SK-N-SH (cell line): ENCODE results near the gene KRTAP12-4. TPM values are rescaled to one million over a fixed set of nuclear protein-coding genes. Genes with fewer than 3 reads are reported as not detected.

Experiments
- CTCF ChIA-PET: fragments of 300-600, 350-600 bp; formaldehyde crosslinking; extraction: SDS; loops from one replicate; lab custom pipeline; 2021; lab: Yijun Ruan, JAX
- POLR2A ChIA-PET: fragments of 350-600 bp; sonication (Branson Sonifier 250); formaldehyde crosslinking; extraction: SDS; loops from one replicate; lab custom pipeline; 2020; ENCODE audit warnings: antibody characterized with exemption, inconsistent platforms; lab: Yijun Ruan, JAX
- DNase-seq: peaks from one replicate; pipeline ENCODE4 v3.0.0; 2012
- H2AFZ ChIP-seq: fragments of 200-600 bp; sonication (generic); 2 replicates; pipeline ENCODE4 v1.8.1; 2016; ENCODE audit warnings: antibody characterized with exemption, mild to moderate bottlenecking, low read depth
- H3F3A ChIP-seq: fragments of 200-600 bp; sonication (generic); replicated peaks from 2 replicates; pipeline ENCODE3; 2016; ENCODE audit warnings: antibody characterized with exemption, mild to moderate bottlenecking; ENCODE audit not compliant: insufficient read depth
- H3K27ac ChIP-seq, 2 experiments: fragments of 200-500 bp in 1 of 2; fragments of 200-600 bp in 1 of 2; sonication (Bioruptor generic) in 1 of 2; sonication (generic), shearing (Covaris generic) in 1 of 2; 2 replicates each; pipeline versions ENCODE4 v1.5.1 to v1.6.1; 2014 to 2016; ENCODE audit warnings: low read depth in 2 of 2, inconsistent platforms in 1 of 2, low read length in 1 of 2, mild to moderate bottlenecking in 1 of 2, mixed read lengths in 1 of 2
- H3K27me3 ChIP-seq: fragments of 200-600 bp; sonication (generic), shearing (Covaris generic); 2 replicates; pipeline ENCODE4 v1.6.1; 2016; ENCODE audit warnings: mixed run types; ENCODE audit not compliant: insufficient read depth
- H3K36me3 ChIP-seq, 2 experiments: fragments of 200-500 bp in 1 of 2; fragments of 200-600 bp in 1 of 2; sonication (Bioruptor generic) in 1 of 2; sonication (generic) in 1 of 2; replicated peaks in 1 of 2; 2 replicates each; pipeline versions ENCODE3 to v1.5.1; 2014 to 2016; ENCODE audit warnings: low read length in 1 of 2, mild to moderate bottlenecking in 1 of 2; ENCODE audit not compliant: insufficient read depth in 2 of 2, control insufficient read depth in 1 of 2
- H3K4me1 ChIP-seq, 2 experiments: fragments of 200-500 bp in 1 of 2; fragments of 200-600 bp in 1 of 2; sonication (Bioruptor generic) in 1 of 2; sonication (generic), shearing (Covaris generic) in 1 of 2; 2 replicates each; pipeline versions ENCODE4 v1.5.1 to v1.6.1; 2014 to 2016; ENCODE audit warnings: low read depth in 1 of 2, low read length in 1 of 2, mixed run types in 1 of 2; ENCODE audit not compliant: insufficient read depth in 2 of 2, control insufficient read depth in 1 of 2
- H3K4me2 ChIP-seq: fragments of 200-600 bp; sonication (generic), shearing (Covaris generic); 2 replicates; pipeline ENCODE4 v1.6.1; 2017; ENCODE audit warnings: mixed run types
- H3K4me3 ChIP-seq, 2 experiments: fragments of 200-500 bp in 1 of 2; fragments of 200-600 bp in 1 of 2; sonication (Bioruptor generic) in 1 of 2; sonication (generic), shearing (Covaris generic) in 1 of 2; 2 replicates each; pipeline versions ENCODE4 v1.5.1 to v1.8.1; 2014 to 2016; ENCODE audit warnings: low read depth in 2 of 2, inconsistent platforms in 1 of 2, low read length in 1 of 2, mild to moderate bottlenecking in 1 of 2, mixed read lengths in 1 of 2, moderate library complexity in 1 of 2
- H3K79me2 ChIP-seq: fragments of 200-600 bp; sonication (generic); 2 replicates; pipeline ENCODE4 v1.8.1; 2017; ENCODE audit warnings: mild to moderate bottlenecking; ENCODE audit not compliant: insufficient read depth
- H3K9ac ChIP-seq: fragments of 200-600 bp; sonication (generic); 2 replicates; pipeline ENCODE4 v1.6.1; 2017; ENCODE audit warnings: mixed run types
- H3K9me2 ChIP-seq: fragments of 200-600 bp; sonication (generic); 2 replicates; pipeline ENCODE4 v1.6.1; 2017; ENCODE audit warnings: mixed run types
- H3K9me3 ChIP-seq: fragments of 200-600 bp; sonication (generic); 2 replicates; pipeline ENCODE4 v1.6.1; 2017; ENCODE audit warnings: mixed run types, mild to moderate bottlenecking, moderate library complexity
- H4K20me1 ChIP-seq: fragments of 200-600 bp; sonication (generic); 2 replicates; pipeline ENCODE4 v1.6.1; 2017; ENCODE audit warnings: mild to moderate bottlenecking, mixed run types; ENCODE audit not compliant: insufficient read depth
- CHD2 ChIP-seq: fragments of 150-350 bp; IDR thresholded peaks from 2 replicates; pipeline ENCODE4 v1.6.1; 2018; ENCODE audit warnings: low read length; ENCODE audit not compliant: partially characterized antibody
- ELF1 ChIP-seq: IDR thresholded peaks from 2 replicates; pipeline ENCODE4 v1.4.0; 2012
- FOSL2 ChIP-seq: IDR thresholded peaks from 2 replicates; pipeline ENCODE4 v1.4.0; 2012; ENCODE audit warnings: low read depth, mild to moderate bottlenecking, moderate library complexity, borderline replicate concordance
- FOXJ3 ChIP-seq: sonication (generic); formaldehyde crosslinking; IDR thresholded peaks from 2 replicates; pipeline ENCODE4 v1.5.1; 2020; ENCODE audit warnings: mild to moderate bottlenecking, missing genetic modification reagents
- FOXM1 ChIP-seq: IDR thresholded peaks from 2 replicates; pipeline ENCODE4 v1.4.0; 2012; ENCODE audit warnings: low read depth, mild to moderate bottlenecking
- GATA2 ChIP-seq: sonication (generic); formaldehyde crosslinking; IDR thresholded peaks from 2 replicates; pipeline ENCODE4 v1.5.0; 2020; ENCODE audit warnings: mild to moderate bottlenecking, missing genetic modification reagents
- MEF2A ChIP-seq: IDR thresholded peaks from 2 replicates; pipeline ENCODE4 v1.4.0; 2012; ENCODE audit warnings: low read depth, borderline replicate concordance
- MXI1 ChIP-seq: IDR thresholded peaks from 2 replicates; pipeline ENCODE4 v1.6.1; 2012; ENCODE audit warnings: mild to moderate bottlenecking, low read depth, low read length, improper control_type of control experiment
- NFIC ChIP-seq: IDR thresholded peaks from 2 replicates; pipeline ENCODE4 v1.4.0; 2012; ENCODE audit warnings: borderline replicate concordance
- NRF1 ChIP-seq: IDR thresholded peaks from 2 replicates; pipeline ENCODE4 v1.6.1; 2012; ENCODE audit warnings: low read depth, mild to moderate bottlenecking, low read length
- POLR2AphosphoS5 ChIP-seq: IDR thresholded peaks from 2 replicates; pipeline ENCODE4 v1.6.1; 2012; ENCODE audit warnings: low read depth, low read length
- RAD21 ChIP-seq: IDR thresholded peaks from 2 replicates; pipeline ENCODE4 v1.6.1; 2012; ENCODE audit warnings: mild to moderate bottlenecking, low read length
- RCOR1 ChIP-seq: fragments of 150-350 bp; IDR thresholded peaks from 2 replicates; pipeline ENCODE4 v1.6.1; 2017; ENCODE audit warnings: antibody characterized with exemption, low read length
- RXRA ChIP-seq: IDR thresholded peaks from 2 replicates; pipeline ENCODE4 v1.4.0; 2012; ENCODE audit warnings: low read depth, mild to moderate bottlenecking, borderline replicate concordance
- SIN3A ChIP-seq: IDR thresholded peaks from 2 replicates; pipeline ENCODE4 v1.6.1; 2012; ENCODE audit warnings: low read depth, mild to moderate bottlenecking, low read length, moderate library complexity, borderline replicate concordance
- SMC3 ChIP-seq: IDR thresholded peaks from 2 replicates; pipeline ENCODE4 v1.6.1; 2012; ENCODE audit warnings: low read depth, low read length, improper control_type of control experiment
- TCF12 ChIP-seq: IDR thresholded peaks from 2 replicates; pipeline ENCODE4 v1.4.0; 2012
- TEAD4 ChIP-seq: IDR thresholded peaks from 2 replicates; pipeline ENCODE4 v1.4.0; 2012; ENCODE audit warnings: mild to moderate bottlenecking, borderline replicate concordance; ENCODE audit not compliant: insufficient read depth
- WGBS: methylation state at CpG from one replicate; pipeline ENCODE4 v1.1.6; 2017; ENCODE audit warnings: low lambda C conversion rate; 5-methylcytosine and 5-hydroxymethylcytosine counted together
- polyA plus RNA-seq, 3 experiments: library from polyadenylated mRNA; depleted of rRNA; stranded (reverse); fragments of >200 nt; gene quantifications; 2 replicates each; pipeline ENCODE4 v1.2.3, GENCODE V29; 2012
- TF ChIP-seq, protein P1 (sequence below): fragments of 200-600 bp; sonication (generic); IDR thresholded peaks from 2 replicates; pipeline ENCODE4 v1.6.1; 2017; ENCODE audit warnings: antibody characterized with exemption, mild to moderate bottlenecking, moderate library complexity
- TF ChIP-seq, protein P2 (sequence below): fragments of 150-350 bp; IDR thresholded peaks from 2 replicates; pipeline ENCODE4 v1.6.1; 2017; ENCODE audit warnings: antibody characterized with exemption, low read length, low read depth, borderline replicate concordance
- TF ChIP-seq, protein P3 (sequence below): IDR thresholded peaks from 2 replicates; pipeline ENCODE4; 2012

Gene KRTAP12-4
- polyA plus RNA-seq, 1 of the 3 experiments (the other 2 are of a cell fraction): not detected

DNA sequence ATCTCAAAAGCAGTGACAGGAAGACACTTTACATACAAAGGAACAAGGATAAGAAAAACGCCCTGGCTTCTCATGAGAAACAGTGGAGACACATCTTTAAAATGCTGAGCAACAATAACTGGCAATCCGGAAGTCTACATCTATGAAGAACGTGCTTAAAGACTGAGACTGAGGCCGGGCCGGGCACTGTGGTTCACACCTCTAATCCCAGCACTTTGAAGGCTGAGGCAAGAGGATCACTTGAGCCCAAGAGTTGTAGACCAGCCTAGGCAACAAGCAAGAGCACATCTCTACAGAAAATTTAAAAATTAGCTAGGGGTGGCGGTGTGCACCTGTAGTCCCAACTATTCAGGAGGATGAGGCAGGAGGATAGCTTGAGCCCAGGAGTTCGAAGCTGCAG lies 29.6 kb upstream of the KRTAP12-4 start:
- H3K27ac ChIP-seq: no peak overlapping the region
- peaks cover 44% of the 10 kb centered on the region for H3K27me3 ChIP-seq
- ChIA-PET POLR2A (no interaction called here), CTCF (interaction anchor here (0.5 kb wide), 1 partner anchor 9 kb away, joined by 3 read pairs; no protein-coding TSS in a partner anchor)
- H3K4me2 ChIP-seq: no peak overlapping the region
- no peaks in the 10 kb centered on the region for H3K9me2 ChIP-seq
- DNase-seq: no peak
- H3K79me2 ChIP-seq: no peaks in the 10 kb centered on the region
- no peak overlapping the region for H3K9ac ChIP-seq
- no peaks in the 10 kb centered on the region for H3K9me3 ChIP-seq
- H3K4me3 ChIP-seq: no peak overlapping the region
- H4K20me1 ChIP-seq: no peaks in the 10 kb centered on the region
- H3K36me3 ChIP-seq: no peaks in the 10 kb centered on the region
- no peak for TF ChIP-seq CHD2
- no peak for TF ChIP-seq NFIC
- TF ChIP-seq GATA2 (CRISPR knock-in tag): no peak
- no peak for TF ChIP-seq FOXJ3 (CRISPR knock-in tag)
- no peak for TF ChIP-seq NRF1
- no peak for TF ChIP-seq MEF2A
- TF ChIP-seq RAD21: no peak
- TF ChIP-seq RCOR1: no peak
- TF ChIP-seq, protein P1, sequence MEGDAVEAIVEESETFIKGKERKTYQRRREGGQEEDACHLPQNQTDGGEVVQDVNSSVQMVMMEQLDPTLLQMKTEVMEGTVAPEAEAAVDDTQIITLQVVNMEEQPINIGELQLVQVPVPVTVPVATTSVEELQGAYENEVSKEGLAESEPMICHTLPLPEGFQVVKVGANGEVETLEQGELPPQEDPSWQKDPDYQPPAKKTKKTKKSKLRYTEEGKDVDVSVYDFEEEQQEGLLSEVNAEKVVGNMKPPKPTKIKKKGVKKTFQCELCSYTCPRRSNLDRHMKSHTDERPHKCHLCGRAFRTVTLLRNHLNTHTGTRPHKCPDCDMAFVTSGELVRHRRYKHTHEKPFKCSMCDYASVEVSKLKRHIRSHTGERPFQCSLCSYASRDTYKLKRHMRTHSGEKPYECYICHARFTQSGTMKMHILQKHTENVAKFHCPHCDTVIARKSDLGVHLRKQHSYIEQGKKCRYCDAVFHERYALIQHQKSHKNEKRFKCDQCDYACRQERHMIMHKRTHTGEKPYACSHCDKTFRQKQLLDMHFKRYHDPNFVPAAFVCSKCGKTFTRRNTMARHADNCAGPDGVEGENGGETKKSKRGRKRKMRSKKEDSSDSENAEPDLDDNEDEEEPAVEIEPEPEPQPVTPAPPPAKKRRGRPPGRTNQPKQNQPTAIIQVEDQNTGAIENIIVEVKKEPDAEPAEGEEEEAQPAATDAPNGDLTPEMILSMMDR: no peak
- no peak for TF ChIP-seq SMC3
- WGBS: 10% methylated on average over 6 of the region's 7 CpGs
- H3F3A ChIP-seq: no peaks in the 10 kb centered on the region
- no peak overlapping the region for H2AFZ ChIP-seq
- no peaks in the 10 kb centered on the region for H3K4me1 ChIP-seq

DNA sequence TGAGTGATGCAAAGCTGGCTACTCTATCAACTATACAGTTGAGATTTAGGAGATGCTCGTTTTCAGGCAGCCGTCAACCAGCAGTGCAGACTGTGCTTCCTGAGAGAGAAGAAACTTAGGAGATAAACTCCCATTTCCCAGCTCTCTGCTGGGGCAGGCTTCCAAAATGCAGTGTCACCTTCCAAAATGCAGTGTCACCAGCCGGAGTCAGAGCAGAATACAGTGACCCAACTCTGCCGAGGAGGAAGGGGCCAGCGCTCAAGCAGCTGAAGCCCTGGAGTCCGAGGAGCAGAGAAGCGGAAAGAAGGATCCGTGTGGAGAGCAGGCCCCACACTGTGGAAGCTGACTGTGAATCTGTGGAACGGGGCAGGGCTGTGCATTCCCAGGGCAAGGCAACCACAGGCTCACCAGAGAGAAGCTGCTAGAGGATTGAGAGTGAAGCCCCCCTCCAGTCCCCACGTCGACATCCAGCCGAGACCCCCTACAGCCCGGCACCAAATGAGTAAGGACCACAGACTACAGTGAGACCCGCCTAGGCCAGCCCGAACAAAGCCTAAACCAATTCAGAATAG lies 28.2 kb upstream of the KRTAP12-4 start:
- no peak for DNase-seq
- Histone ChIP-seq H3K27ac (no peak overlapping the region), H3K4me3 (no peak overlapping the region), H4K20me1 (no peaks in the 10 kb centered on the region), H3K27me3 (peaks cover 38% of the 10 kb centered on the region), H3K9me2 (no peaks in the 10 kb centered on the region), H3K9me3 (no peaks in the 10 kb centered on the region), H2AFZ (no peak overlapping the region), H3K36me3 (no peaks in the 10 kb centered on the region), H3K4me1 (no peaks in the 10 kb centered on the region), H3F3A (no peaks in the 10 kb centered on the region), H3K4me2 (no peak overlapping the region), H3K9ac (no peak overlapping the region), H3K79me2 (no peaks in the 10 kb centered on the region)
- 8% methylated on average over 15 of the region's 15 CpGs for WGBS
- no peak for TF ChIP-seq CHD2
- TF ChIP-seq NFIC: no peak
- TF ChIP-seq FOXJ3 (CRISPR knock-in tag): no peak
- TF ChIP-seq SIN3A: no peak
- TF ChIP-seq MXI1: no peak
- TF ChIP-seq FOXM1: no peak
- TF ChIP-seq, protein P2, sequence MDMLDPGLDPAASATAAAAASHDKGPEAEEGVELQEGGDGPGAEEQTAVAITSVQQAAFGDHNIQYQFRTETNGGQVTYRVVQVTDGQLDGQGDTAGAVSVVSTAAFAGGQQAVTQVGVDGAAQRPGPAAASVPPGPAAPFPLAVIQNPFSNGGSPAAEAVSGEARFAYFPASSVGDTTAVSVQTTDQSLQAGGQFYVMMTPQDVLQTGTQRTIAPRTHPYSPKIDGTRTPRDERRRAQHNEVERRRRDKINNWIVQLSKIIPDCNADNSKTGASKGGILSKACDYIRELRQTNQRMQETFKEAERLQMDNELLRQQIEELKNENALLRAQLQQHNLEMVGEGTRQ: no peak
- no peak for TF ChIP-seq RAD21
- no peak for TF ChIP-seq RCOR1
- no peak for TF ChIP-seq FOSL2
- TF ChIP-seq TEAD4: no peak
- TF ChIP-seq, protein P3, sequence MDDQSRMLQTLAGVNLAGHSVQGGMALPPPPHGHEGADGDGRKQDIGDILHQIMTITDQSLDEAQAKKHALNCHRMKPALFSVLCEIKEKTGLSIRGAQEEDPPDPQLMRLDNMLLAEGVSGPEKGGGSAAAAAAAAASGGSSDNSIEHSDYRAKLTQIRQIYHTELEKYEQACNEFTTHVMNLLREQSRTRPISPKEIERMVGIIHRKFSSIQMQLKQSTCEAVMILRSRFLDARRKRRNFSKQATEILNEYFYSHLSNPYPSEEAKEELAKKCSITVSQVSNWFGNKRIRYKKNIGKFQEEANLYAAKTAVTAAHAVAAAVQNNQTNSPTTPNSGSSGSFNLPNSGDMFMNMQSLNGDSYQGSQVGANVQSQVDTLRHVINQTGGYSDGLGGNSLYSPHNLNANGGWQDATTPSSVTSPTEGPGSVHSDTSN: no peak
- no peak for TF ChIP-seq SMC3
- TF ChIP-seq MEF2A: no peak
- TF ChIP-seq TCF12: no peak
- TF ChIP-seq POLR2AphosphoS5: no peak
- TF ChIP-seq ELF1: no peak
- no peak for TF ChIP-seq GATA2 (CRISPR knock-in tag)
- TF ChIP-seq RXRA: no peak
- ChIA-PET POLR2A (no interaction called here), CTCF (interaction anchor here (1.1 kb wide), 1 partner anchor 9 kb away, joined by 3 read pairs; no protein-coding TSS in a partner anchor)
